Measurements from ENCODE around the gene AK8.

DNA sequence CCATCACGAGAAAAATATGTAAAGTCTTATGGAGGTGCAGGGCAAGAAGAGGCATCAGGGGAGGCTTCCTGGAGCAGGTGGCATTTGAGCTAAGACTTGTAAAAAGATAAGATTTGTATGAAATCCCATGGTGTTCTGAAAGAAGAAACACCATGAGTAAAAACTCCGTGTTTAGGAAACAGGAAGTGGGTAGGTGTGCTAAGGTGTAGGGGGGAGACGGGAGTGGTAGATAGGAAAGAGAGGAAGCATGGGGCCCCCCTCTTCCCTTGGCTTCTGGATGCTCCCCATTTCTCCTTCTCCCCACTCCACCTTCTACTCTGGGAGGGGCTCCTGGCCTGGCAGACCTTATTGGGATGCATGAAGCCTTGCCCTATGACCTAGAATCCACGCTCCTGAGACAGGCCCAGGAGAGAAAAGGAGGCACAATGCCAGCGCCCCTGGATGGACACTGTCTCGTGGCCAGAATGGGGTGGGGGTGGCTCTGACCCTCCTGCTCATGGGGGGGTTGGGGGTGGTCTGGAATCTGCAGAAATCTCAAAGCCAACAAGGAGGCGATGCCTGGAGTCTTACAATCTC is 104.2 kb downstream of the AK8 start:
- TF ChIP-seq, protein P1, sequence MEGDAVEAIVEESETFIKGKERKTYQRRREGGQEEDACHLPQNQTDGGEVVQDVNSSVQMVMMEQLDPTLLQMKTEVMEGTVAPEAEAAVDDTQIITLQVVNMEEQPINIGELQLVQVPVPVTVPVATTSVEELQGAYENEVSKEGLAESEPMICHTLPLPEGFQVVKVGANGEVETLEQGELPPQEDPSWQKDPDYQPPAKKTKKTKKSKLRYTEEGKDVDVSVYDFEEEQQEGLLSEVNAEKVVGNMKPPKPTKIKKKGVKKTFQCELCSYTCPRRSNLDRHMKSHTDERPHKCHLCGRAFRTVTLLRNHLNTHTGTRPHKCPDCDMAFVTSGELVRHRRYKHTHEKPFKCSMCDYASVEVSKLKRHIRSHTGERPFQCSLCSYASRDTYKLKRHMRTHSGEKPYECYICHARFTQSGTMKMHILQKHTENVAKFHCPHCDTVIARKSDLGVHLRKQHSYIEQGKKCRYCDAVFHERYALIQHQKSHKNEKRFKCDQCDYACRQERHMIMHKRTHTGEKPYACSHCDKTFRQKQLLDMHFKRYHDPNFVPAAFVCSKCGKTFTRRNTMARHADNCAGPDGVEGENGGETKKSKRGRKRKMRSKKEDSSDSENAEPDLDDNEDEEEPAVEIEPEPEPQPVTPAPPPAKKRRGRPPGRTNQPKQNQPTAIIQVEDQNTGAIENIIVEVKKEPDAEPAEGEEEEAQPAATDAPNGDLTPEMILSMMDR (conservative IDR thresholded peaks at IDR 0.05; ENCODE audit: low read depth, low read length) = no peak
- TF ChIP-seq BHLHE40 (IDR thresholded peaks at IDR 0.05; ENCODE audit: low read depth, low read length) (no peak), RAD21 (IDR thresholded peaks at IDR 0.05; ENCODE audit: low read length) (no peak), MAFK (IDR thresholded peaks at IDR 0.05; ENCODE audit: low read depth, low read length) (no peak), POLR2A (IDR thresholded peaks at IDR 0.05; ENCODE audit: low read depth, low read length) (no peak), MAZ (IDR thresholded peaks at IDR 0.05; ENCODE audit: borderline replicate concordance, low read depth, low read length) (no peak), RCOR1 (IDR thresholded peaks at IDR 0.05; ENCODE audit: insufficient replicate concordance, low read length) (no peak), FOS (IDR thresholded peaks at IDR 0.05; ENCODE audit: low read depth, low read length) (no peak), SMC3 (IDR thresholded peaks at IDR 0.05; ENCODE audit: low read depth, low read length) (no peak), MXI1 (IDR thresholded peaks at IDR 0.05; ENCODE audit: borderline replicate concordance, low read depth, low read length) (no peak), CEBPB (IDR thresholded peaks at IDR 0.05; ENCODE audit: low read depth, low read length) (no peak), RFX5 (IDR thresholded peaks at IDR 0.05; ENCODE audit: low read depth, low read length) (no peak), NFE2L2 (IDR thresholded peaks at IDR 0.05; ENCODE audit: low read depth, low read length) (no peak)
- TF ChIP-seq, protein P2, sequence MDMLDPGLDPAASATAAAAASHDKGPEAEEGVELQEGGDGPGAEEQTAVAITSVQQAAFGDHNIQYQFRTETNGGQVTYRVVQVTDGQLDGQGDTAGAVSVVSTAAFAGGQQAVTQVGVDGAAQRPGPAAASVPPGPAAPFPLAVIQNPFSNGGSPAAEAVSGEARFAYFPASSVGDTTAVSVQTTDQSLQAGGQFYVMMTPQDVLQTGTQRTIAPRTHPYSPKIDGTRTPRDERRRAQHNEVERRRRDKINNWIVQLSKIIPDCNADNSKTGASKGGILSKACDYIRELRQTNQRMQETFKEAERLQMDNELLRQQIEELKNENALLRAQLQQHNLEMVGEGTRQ (IDR thresholded peaks at IDR 0.05; ENCODE audit: low read depth, low read length) = no peak

Data from IMR-90 (cell line).